IMR-90 (cell line): ENCODE results near the gene C8B. TPM values are rescaled to one million over a fixed set of nuclear protein-coding genes. Genes with fewer than 3 reads are reported as not detected.

Experiments used
- ATAC-seq: fragments of 200-7000 bp; cut with Tn5 transposase; 2 replicates; pipeline ENCODE4 v1.9.1; 2020; ENCODE audit warnings: low read depth, mild to moderate bottlenecking, moderate library complexity
- BruUV-seq: library from RNA; stranded (reverse); fragments of 400-500 nt; replicated peaks from 2 replicates; lab custom pipeline; 2021; lab: Mats Ljungman, UMichigan
- CTCF ChIA-PET: fragments of 300-600 bp; formaldehyde crosslinking; extraction: SDS; loops from one replicate; lab custom pipeline; 2021; ENCODE audit warnings: antibody characterized with exemption; lab: Yijun Ruan, JAX
- POLR2A ChIA-PET: fragments of 300-600 bp; sonication (Branson Sonifier 250); formaldehyde crosslinking; loops from one replicate; lab custom pipeline; 2022; ENCODE audit warnings: antibody characterized with exemption; ENCODE audit not compliant: unreplicated experiment; lab: Charles Lee
- DNase-seq: peaks from one replicate; pipeline ENCODE4 v3.0.0; 2013
- H2AFZ ChIP-seq: replicated peaks from 2 replicates; pipeline ENCODE3; 2013; ENCODE audit warnings: low read length, mild to moderate bottlenecking; ENCODE audit not compliant: poor library complexity
- H2AK5ac ChIP-seq: 2 replicates; pipeline ENCODE4 v1.6.1; 2013; ENCODE audit warnings: low read depth, low read length, inconsistent platforms
- H2AK9ac ChIP-seq: replicated peaks from 2 replicates; pipeline ENCODE3; 2013; ENCODE audit warnings: mild to moderate bottlenecking, low read depth, low read length, moderate library complexity; ENCODE audit not compliant: poor library complexity
- H2BK120ac ChIP-seq: 2 replicates; pipeline ENCODE4 v1.6.1; 2013; ENCODE audit warnings: low read depth, low read length, inconsistent platforms
- H2BK15ac ChIP-seq: 3 replicates; pipeline ENCODE4 v1.6.1; 2013; ENCODE audit warnings: low read depth, low read length, inconsistent platforms
- H2BK20ac ChIP-seq: 2 replicates; pipeline ENCODE4 v1.6.1; 2013; ENCODE audit warnings: low read depth, mild to moderate bottlenecking, inconsistent platforms, low read length, moderate library complexity
- H2BK5ac ChIP-seq: 2 replicates; pipeline ENCODE4 v1.6.1; 2013; ENCODE audit warnings: mild to moderate bottlenecking, low read depth, low read length, inconsistent platforms; ENCODE audit not compliant: poor library complexity, severe bottlenecking
- H3K14ac ChIP-seq: replicated peaks from 2 replicates; pipeline ENCODE4 v1.6.1; 2013; ENCODE audit warnings: low read depth, low read length, inconsistent platforms
- H3K18ac ChIP-seq: 2 replicates; pipeline ENCODE4 v1.6.1; 2013; ENCODE audit warnings: low read depth, low read length, control low read depth
- H3K23ac ChIP-seq: 2 replicates; pipeline ENCODE4 v1.6.1; 2013; ENCODE audit warnings: low read depth, low read length, inconsistent platforms
- H3K27ac ChIP-seq: 2 replicates; pipeline ENCODE4 v1.5.1; 2013; ENCODE audit warnings: mild to moderate bottlenecking, control low read depth, low read length; ENCODE audit not compliant: insufficient read depth
- H3K27me3 ChIP-seq: 2 replicates; pipeline ENCODE4 v1.6.1; 2013; ENCODE audit warnings: low read length; ENCODE audit not compliant: control insufficient read depth, insufficient read depth
- H3K36me3 ChIP-seq: 2 replicates; pipeline ENCODE4 v1.6.1; 2013; ENCODE audit warnings: low read length, mixed read lengths; ENCODE audit not compliant: control insufficient read depth, insufficient read depth
- H3K4ac ChIP-seq: 2 replicates; pipeline ENCODE4 v1.6.1; 2013; ENCODE audit warnings: low read depth, low read length, inconsistent platforms
- H3K4me1 ChIP-seq: 2 replicates; pipeline ENCODE4 v1.6.1; 2013; ENCODE audit warnings: low read length, mixed read lengths; ENCODE audit not compliant: control insufficient read depth, insufficient read depth
- H3K4me2 ChIP-seq: 2 replicates; pipeline ENCODE4 v1.6.1; 2013; ENCODE audit warnings: low read depth, mild to moderate bottlenecking, control low read depth, low read length, moderate library complexity
- H3K4me3 ChIP-seq: 2 replicates; pipeline ENCODE4 v1.5.1; 2013; ENCODE audit warnings: low read depth, mild to moderate bottlenecking, control low read depth, low read length, moderate library complexity; ENCODE audit not compliant: insufficient read depth
- H3K56ac ChIP-seq: 2 replicates; pipeline ENCODE4 v1.6.1; 2013; ENCODE audit warnings: low read length, inconsistent platforms; ENCODE audit not compliant: insufficient read depth; ENCODE audit errors: extremely low read depth
- H3K79me1 ChIP-seq, 2 experiments: 2 replicates each; pipeline ENCODE4 v1.6.1; 2013; ENCODE audit warnings: low read length in 2 of 2, inconsistent platforms in 1 of 2, low read depth in 1 of 2
- H3K9ac ChIP-seq: 2 replicates; pipeline ENCODE4 v1.6.1; 2013; ENCODE audit warnings: low read depth, low read length, control low read depth
- H3K9me1 ChIP-seq: 2 replicates; pipeline ENCODE4 v1.6.1; 2013; ENCODE audit warnings: low read length, inconsistent platforms; ENCODE audit not compliant: insufficient read depth
- H3K9me3 ChIP-seq: 2 replicates; pipeline ENCODE4 v1.6.1; 2013; ENCODE audit warnings: low read length; ENCODE audit not compliant: control insufficient read depth, insufficient read depth
- H4K20me1 ChIP-seq: 2 replicates; pipeline ENCODE4 v1.6.1; 2013; ENCODE audit warnings: low read length, inconsistent platforms; ENCODE audit not compliant: insufficient read depth
- H4K5ac ChIP-seq: 2 replicates; pipeline ENCODE4 v1.6.1; 2013; ENCODE audit warnings: mild to moderate bottlenecking, low read depth, low read length, control low read depth
- H4K8ac ChIP-seq, 2 experiments: 2 replicates each; pipeline ENCODE4 v1.6.1; 2013; ENCODE audit warnings: low read depth in 2 of 2, low read length in 2 of 2, control low read depth in 1 of 2, inconsistent platforms in 1 of 2
- H4K91ac ChIP-seq: 2 replicates; pipeline ENCODE4 v1.6.1; 2013; ENCODE audit warnings: low read depth, low read length, inconsistent platforms; ENCODE audit not compliant: insufficient read depth
- BHLHE40 ChIP-seq: fragments of 150-350 bp; IDR thresholded peaks from 2 replicates; pipeline ENCODE4 v1.6.1; 2016; ENCODE audit warnings: mild to moderate bottlenecking, low read depth, low read length
- CEBPB ChIP-seq: IDR thresholded peaks from 2 replicates; pipeline ENCODE4 v1.6.1; 2012; ENCODE audit warnings: low read depth, low read length, improper control_type of control experiment
- CHD1 ChIP-seq: IDR thresholded peaks from 2 replicates; pipeline ENCODE4 v1.6.1; 2012; ENCODE audit warnings: low read depth, low read length, improper control_type of control experiment
- ELK1 ChIP-seq: fragments of 150-350 bp; IDR thresholded peaks from 2 replicates; pipeline ENCODE4 v1.6.1; 2016; ENCODE audit warnings: low read depth, mild to moderate bottlenecking, low read length, moderate library complexity, borderline replicate concordance
- FOS ChIP-seq: fragments of 150-350 bp; IDR thresholded peaks from 2 replicates; pipeline ENCODE4 v1.6.1; 2016; ENCODE audit warnings: low read depth, low read length
- MAFK ChIP-seq: IDR thresholded peaks from 2 replicates; pipeline ENCODE4 v1.6.1; 2012; ENCODE audit warnings: low read depth, low read length, improper control_type of control experiment
- MAZ ChIP-seq: IDR thresholded peaks from 2 replicates; pipeline ENCODE4 v1.6.1; 2012; ENCODE audit warnings: low read depth, mild to moderate bottlenecking, low read length, improper control_type of control experiment, moderate library complexity, borderline replicate concordance
- MXI1 ChIP-seq: IDR thresholded peaks from 2 replicates; pipeline ENCODE4 v1.6.1; 2012; ENCODE audit warnings: low read depth, mild to moderate bottlenecking, low read length, moderate library complexity, borderline replicate concordance
- NFE2L2 ChIP-seq: fragments of 150-350 bp; IDR thresholded peaks from 2 replicates; pipeline ENCODE4 v1.6.1; 2016; ENCODE audit warnings: low read depth, mild to moderate bottlenecking, low read length
- POLR2A ChIP-seq: IDR thresholded peaks from 2 replicates; pipeline ENCODE4 v1.6.1; 2012; ENCODE audit warnings: mild to moderate bottlenecking, low read depth, low read length
- RAD21 ChIP-seq: IDR thresholded peaks from 2 replicates; pipeline ENCODE4 v1.6.1; 2012; ENCODE audit warnings: low read length, improper control_type of control experiment
- RCOR1 ChIP-seq: IDR thresholded peaks from 2 replicates; pipeline ENCODE4 v1.6.1; 2012; ENCODE audit warnings: mild to moderate bottlenecking, low read length, improper control_type of control experiment; ENCODE audit not compliant: insufficient replicate concordance
- RFX5 ChIP-seq: IDR thresholded peaks from 2 replicates; pipeline ENCODE4 v1.8.0; 2012; ENCODE audit warnings: low read depth, mild to moderate bottlenecking, low read length, moderate library complexity
- SMC3 ChIP-seq: fragments of 150-350 bp; IDR thresholded peaks from 2 replicates; pipeline ENCODE4 v1.6.1; 2016; ENCODE audit warnings: low read depth, mild to moderate bottlenecking, antibody characterized with exemption, low read length, moderate library complexity
- USF2 ChIP-seq: fragments of 150-350 bp; IDR thresholded peaks from 2 replicates; pipeline ENCODE4 v1.6.1; 2017; ENCODE audit warnings: mild to moderate bottlenecking, antibody characterized with exemption, low read length, low read depth
- WGBS, 2 experiments: methylation state at CpG; one replicate each; pipeline versions ENCODE4 v1.1.5 to v1.1.7; 2013; ENCODE audit warnings: missing lambda C conversion rate in 2 of 2; ENCODE audit not compliant: insufficient read length in 1 of 2; ENCODE audit errors: extremely low coverage in 2 of 2; 5-methylcytosine and 5-hydroxymethylcytosine counted together
- dilution Hi-C: fragments of 300-500 bp; cut with HindIII; formaldehyde crosslinking; loops from one replicate; pipeline ENCODE4 v1.14.3; 2018; ENCODE audit warnings: low sequenced_read_pairs; ENCODE audit not compliant: unreplicated experiment
- in situ Hi-C: fragments of 300-500 bp; cut with MboI; formaldehyde crosslinking; loops from 3 replicates; pipeline ENCODE4 v1.14.3; 2019; ENCODE audit warnings: low sequenced_read_pairs, inconsistent platforms, mixed read lengths
- intact Hi-C: fragments of 100-400 bp; cut with micrococcal nuclease; formaldehyde crosslinking; loops from 2 replicates; pipeline ENCODE4 v1.10.0; 2022
- polyA plus RNA-seq, 3 experiments: library from polyadenylated mRNA; depleted of rRNA; stranded (reverse); fragments of >200 nt; gene quantifications; 2 replicates each; pipeline ENCODE4 v1.2.3, GENCODE V29; 2012; ENCODE audit warnings: low replicate concordance in 1 of 3
- total RNA-seq: library from RNA; depleted of rRNA; stranded (reverse); fragments of >200 nt; gene quantifications from 2 replicates; pipeline ENCODE4 v1.2.3, GENCODE V29; 2012
- TF ChIP-seq, protein P1 (sequence below): conservative IDR thresholded peaks from 2 replicates; pipeline ENCODE4 v1.5.1; 2012; ENCODE audit warnings: mild to moderate bottlenecking, low read depth, low read length, improper control_type of control experiment

The C8B gene
- total and polyA plus RNA-seq, 2 of the 4 experiments (the other 2 are of a cell fraction), result not detected

- Histone ChIP-seq H3K79me1 (no peaks in the 10 kb centered on the region), H3K14ac (no peak overlapping the region), H4K5ac (no peak overlapping the region), H2BK5ac (no peak overlapping the region), H3K4me1 (no peaks in the 10 kb centered on the region), H2AK5ac (no peak overlapping the region), H3K18ac (no peak overlapping the region), H3K9me3 (no peaks in the 10 kb centered on the region), H3K56ac (no peak overlapping the region), H2BK120ac (no peak overlapping the region), H3K23ac (no peak overlapping the region), H4K91ac (no peak overlapping the region), H3K9ac (no peak overlapping the region), H3K4me2 (no peak overlapping the region), H2AK9ac (no peak overlapping the region), H4K20me1 (no peaks in the 10 kb centered on the region), H3K36me3 (no peaks in the 10 kb centered on the region), H2AFZ (peak overlapping the region; percentile 53), H3K4me3 (no peak overlapping the region), H3K27ac (no peak overlapping the region), H3K4ac (no peak overlapping the region), H4K8ac (no peak overlapping the region), H2BK15ac (no peak overlapping the region), H3K27me3 (no peaks in the 10 kb centered on the region), H2BK20ac (no peak overlapping the region), H3K9me1 (no peaks in the 10 kb centered on the region)
- TF ChIP-seq CEBPB (no peak), FOS (no peak), USF2 (no peak), RAD21 (no peak), POLR2A (no peak), MAFK (no peak), MXI1 (no peak), SMC3 (no peak), RFX5 (no peak), BHLHE40 (no peak), ELK1 (no peak), NFE2L2 (no peak), CHD1 (no peak), MAZ (no peak), RCOR1 (no peak)
- TF ChIP-seq, protein P1, sequence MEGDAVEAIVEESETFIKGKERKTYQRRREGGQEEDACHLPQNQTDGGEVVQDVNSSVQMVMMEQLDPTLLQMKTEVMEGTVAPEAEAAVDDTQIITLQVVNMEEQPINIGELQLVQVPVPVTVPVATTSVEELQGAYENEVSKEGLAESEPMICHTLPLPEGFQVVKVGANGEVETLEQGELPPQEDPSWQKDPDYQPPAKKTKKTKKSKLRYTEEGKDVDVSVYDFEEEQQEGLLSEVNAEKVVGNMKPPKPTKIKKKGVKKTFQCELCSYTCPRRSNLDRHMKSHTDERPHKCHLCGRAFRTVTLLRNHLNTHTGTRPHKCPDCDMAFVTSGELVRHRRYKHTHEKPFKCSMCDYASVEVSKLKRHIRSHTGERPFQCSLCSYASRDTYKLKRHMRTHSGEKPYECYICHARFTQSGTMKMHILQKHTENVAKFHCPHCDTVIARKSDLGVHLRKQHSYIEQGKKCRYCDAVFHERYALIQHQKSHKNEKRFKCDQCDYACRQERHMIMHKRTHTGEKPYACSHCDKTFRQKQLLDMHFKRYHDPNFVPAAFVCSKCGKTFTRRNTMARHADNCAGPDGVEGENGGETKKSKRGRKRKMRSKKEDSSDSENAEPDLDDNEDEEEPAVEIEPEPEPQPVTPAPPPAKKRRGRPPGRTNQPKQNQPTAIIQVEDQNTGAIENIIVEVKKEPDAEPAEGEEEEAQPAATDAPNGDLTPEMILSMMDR, result no peak
- ATAC-seq, result no peak
- no TSS peak for BruUV-seq
- POLR2A ChIA-PET, result no interaction called here
- WGBS, 2 experiments, result 67% methylated on average over 3 of the region's 15 CpGs; no CpG with 5 or more reads in 1 of the 2 experiments
- intact Hi-C loops, result no loop called here
- CTCF ChIA-PET, result no interaction called here
- dilution Hi-C loops, result no loop called here
- no peak for DNase-seq
- in situ Hi-C loops, result no loop called here
These were observed 26.7 kb upstream of the C8B start for GRCh38 chr1:56992318-56993125.
